Activated T-cell treated with anti-CD3 and anti-CD28 coated beads, Interleukin-2, amount 50 U/mL, for 72 hours (primary cell): ENCODE measurements around the gene CDX1. TPM values are rescaled to one million over a fixed set of nuclear protein-coding genes. Genes with fewer than 3 reads are reported as not detected.

Experiments used
- ATAC-seq, 2 donors: fragments of 150-1000 bp; cut with Tn5 transposase; replicated peaks in 1 of 2; 2 replicates each; pipeline ENCODE4 v1.10.0; 2021; ENCODE audit warnings: moderate library complexity in 2 of 2, mild to moderate bottlenecking in 1 of 2
- DNase-seq, 2 donors: peaks; one replicate each; pipeline ENCODE4 v3.0.0; 2021 to 2022; ENCODE audit warnings: mixed read lengths in 1 of 2
- H3K27ac Mint-ChIP-seq: one replicate; pipeline ENCODE4 v1.8.0; 2022; ENCODE audit warnings: mild to moderate bottlenecking, moderate library complexity, mixed read lengths
- H3K27me3 Mint-ChIP-seq: one replicate; pipeline ENCODE4 v1.8.0; 2022; ENCODE audit warnings: low read depth, mixed read lengths
- H3K36me3 Mint-ChIP-seq, 2 donors: one replicate each; pipeline ENCODE4 v1.8.0; 2022; ENCODE audit warnings: mixed read lengths in 2 of 2, mild to moderate bottlenecking in 1 of 2; ENCODE audit not compliant: insufficient read depth in 2 of 2
- H3K4me1 Mint-ChIP-seq: one replicate; pipeline ENCODE4 v1.8.0; 2022; ENCODE audit warnings: low read depth, mixed read lengths
- H3K4me3 Mint-ChIP-seq, 2 donors: one replicate each; pipeline ENCODE4 v1.8.0; 2022; ENCODE audit warnings: mild to moderate bottlenecking in 2 of 2, mixed read lengths in 2 of 2, moderate library complexity in 2 of 2
- H3K9me3 Mint-ChIP-seq, 2 donors: one replicate each; pipeline ENCODE4 v1.8.0; 2022; ENCODE audit warnings: mixed read lengths in 2 of 2
- total RNA-seq, 2 donors: library from RNA; stranded (reverse); gene quantifications; one replicate each; pipeline ENCODE4 v1.2.3, GENCODE V29; 2022

CDX1 gene
- total RNA-seq, 2 donors from 2014 or later = not detected

- no peak for ATAC-seq
- H3K36me3 Mint-ChIP-seq = no peaks in the 10 kb centered on the region
- H3K27ac Mint-ChIP-seq = no peak overlapping the region
- H3K27me3 Mint-ChIP-seq = no peaks in the 10 kb centered on the region
- no peaks in the 10 kb centered on the region for H3K4me1 Mint-ChIP-seq
- DNase-seq = no peak
- H3K4me3 Mint-ChIP-seq = no peak overlapping the region
- no peaks in the 10 kb centered on the region for H3K9me3 Mint-ChIP-seq
Observed at GRCh38 chr5:150180241-150181026, 13.9 kb downstream of the CDX1 start.

- H3K4me3 Mint-ChIP-seq = no peak overlapping the region
- H3K9me3 Mint-ChIP-seq = no peaks in the 10 kb centered on the region
- no peak for DNase-seq
- no peaks in the 10 kb centered on the region for H3K4me1 Mint-ChIP-seq
- H3K27ac Mint-ChIP-seq = no peak overlapping the region
- ATAC-seq = no peak
- no peaks in the 10 kb centered on the region for H3K27me3 Mint-ChIP-seq
- no peaks in the 10 kb centered on the region for H3K36me3 Mint-ChIP-seq
Observed at GRCh38 chr5:150181027-150181426, 14.4 kb downstream of the CDX1 start.

- no peak for DNase-seq
- no peak for ATAC-seq
- Mint-ChIP-seq H3K9me3 (no peaks in the 10 kb centered on the region), H3K27ac (no peak overlapping the region), H3K27me3 (no peaks in the 10 kb centered on the region), H3K4me1 (no peaks in the 10 kb centered on the region), H3K36me3 (no peaks in the 10 kb centered on the region), H3K4me3 (no peak overlapping the region)
Observed at GRCh38 chr5:150181766-150182545, 15.4 kb downstream of the CDX1 start.

GRCh38 chr5:150182774-150183173 is 16.2 kb downstream of the CDX1 start:
- peaks cover 7% of the 10 kb centered on the region for H3K27me3 Mint-ChIP-seq
- ATAC-seq = no peak
- no peak overlapping the region for H3K4me3 Mint-ChIP-seq
- no peaks in the 10 kb centered on the region for H3K9me3 Mint-ChIP-seq
- H3K27ac Mint-ChIP-seq = no peak overlapping the region
- no peaks in the 10 kb centered on the region for H3K36me3 Mint-ChIP-seq
- no peak for DNase-seq
- H3K4me1 Mint-ChIP-seq = no peaks in the 10 kb centered on the region

GRCh38 chr5:150183436-150183835 is 16.9 kb downstream of the CDX1 start:
- H3K36me3 Mint-ChIP-seq = no peaks in the 10 kb centered on the region
- ATAC-seq = no peak

GRCh38 chr5:150184006-150184405 is 17.4 kb downstream of the CDX1 start:
- Mint-ChIP-seq H3K36me3 (no peaks in the 10 kb centered on the region), H3K4me1 (no peaks in the 10 kb centered on the region), H3K27ac (no peak overlapping the region), H3K4me3 (no peak overlapping the region), H3K27me3 (peaks cover 15% of the 10 kb centered on the region), H3K9me3 (no peaks in the 10 kb centered on the region)
- DNase-seq = no peak
- ATAC-seq = no peak

More at GRCh38 chr5:150183436-150183835, 16.9 kb downstream of the CDX1 start:
- Mint-ChIP-seq H3K4me3 (no peak overlapping the region), H3K4me1 (no peaks in the 10 kb centered on the region), H3K27me3 (peaks cover 9% of the 10 kb centered on the region), H3K27ac (no peak overlapping the region), H3K9me3 (no peaks in the 10 kb centered on the region)
- DNase-seq = no peak

- Mint-ChIP-seq H3K9me3 (no peaks in the 10 kb centered on the region), H3K27ac (no peak overlapping the region), H3K4me3 (no peak overlapping the region), H3K36me3 (no peaks in the 10 kb centered on the region), H3K27me3 (peaks cover 23% of the 10 kb centered on the region), H3K4me1 (no peaks in the 10 kb centered on the region)
- DNase-seq = no peak
- no peak for ATAC-seq
Observed at GRCh38 chr5:150184990-150185912, 18.7 kb downstream of the CDX1 start.

GRCh38 chr5:150186137-150186536 is 19.6 kb downstream of the CDX1 start:
- no peak overlapping the region for H3K4me3 Mint-ChIP-seq
- DNase-seq (no peak), ATAC-seq (no peak)
- H3K9me3 Mint-ChIP-seq = no peaks in the 10 kb centered on the region
- H3K27ac Mint-ChIP-seq = no peak overlapping the region
- H3K4me1 Mint-ChIP-seq = no peaks in the 10 kb centered on the region
- H3K36me3 Mint-ChIP-seq = no peaks in the 10 kb centered on the region
- peaks cover 30% of the 10 kb centered on the region for H3K27me3 Mint-ChIP-seq

GRCh38 chr5:150186897-150187296 is 20.3 kb downstream of the CDX1 start:
- H3K4me3 Mint-ChIP-seq = no peak overlapping the region
- no peak overlapping the region for H3K27ac Mint-ChIP-seq
- H3K36me3 Mint-ChIP-seq = no peaks in the 10 kb centered on the region
- no peak for DNase-seq
- peaks cover 38% of the 10 kb centered on the region for H3K27me3 Mint-ChIP-seq
- H3K4me1 Mint-ChIP-seq = no peaks in the 10 kb centered on the region
- H3K9me3 Mint-ChIP-seq = no peaks in the 10 kb centered on the region
- ATAC-seq = no peak

- H3K4me1 Mint-ChIP-seq = no peaks in the 10 kb centered on the region
- no peak for ATAC-seq
- no peaks in the 10 kb centered on the region for H3K9me3 Mint-ChIP-seq
- peaks cover 39% of the 10 kb centered on the region for H3K27me3 Mint-ChIP-seq
- H3K4me3 Mint-ChIP-seq = no peak overlapping the region
- DNase-seq = no peak
- no peaks in the 10 kb centered on the region for H3K36me3 Mint-ChIP-seq
- H3K27ac Mint-ChIP-seq = no peak overlapping the region
Observed at GRCh38 chr5:150188146-150188842, 21.7 kb downstream of the CDX1 start.

- H3K9me3 Mint-ChIP-seq = no peaks in the 10 kb centered on the region
- H3K4me1 Mint-ChIP-seq = no peaks in the 10 kb centered on the region
- no peak overlapping the region for H3K4me3 Mint-ChIP-seq
- DNase-seq = no peak
- H3K27me3 Mint-ChIP-seq = peaks cover 39% of the 10 kb centered on the region
- H3K27ac Mint-ChIP-seq = no peak overlapping the region
- ATAC-seq = no peak
- H3K36me3 Mint-ChIP-seq = no peaks in the 10 kb centered on the region
Observed at GRCh38 chr5:150189326-150189725, 22.7 kb downstream of the CDX1 start.

GRCh38 chr5:150189728-150190502 is 23.3 kb downstream of the CDX1 start, which contains the start of gene SLC6A7:
Gene SLC6A7, plus strand, starts transcription at chr5:150190062. Its CDS starts 266 bp downstream, at chr5:150190328.
- no peaks in the 10 kb centered on the region for H3K36me3 Mint-ChIP-seq
- H3K27ac Mint-ChIP-seq = no peak within 1 kb of the TSS
- no peaks in the 10 kb centered on the region for H3K9me3 Mint-ChIP-seq
- peaks cover 39% of the 10 kb centered on the region for H3K27me3 Mint-ChIP-seq
- H3K4me3 Mint-ChIP-seq = no peak within 1 kb of the TSS
- DNase-seq = no peak
- H3K4me1 Mint-ChIP-seq = no peaks in the 10 kb centered on the region
- ATAC-seq = no peak
